Prostate gland (tissue), 2 donors: Measurements from ENCODE around the gene FHIT.

ENCODE experiments used
- POLR2A ChIP-seq: fragments of 450-650 bp; IDR thresholded peaks from one replicate; pipeline ENCODE4 v1.6.1; 2016; ENCODE audit warnings: antibody characterized with exemption, mild to moderate bottlenecking
- POLR2AphosphoS5 ChIP-seq: sonication (generic); formaldehyde crosslinking; IDR thresholded peaks from one replicate; pipeline ENCODE4 v1.6.1; 2017; ENCODE audit warnings: antibody characterized with exemption
- TF ChIP-seq, protein P1 (sequence below), 4 experiments: fragments of 200-600 bp in 2 of 4; fragments of 450-650 bp in 2 of 4; sonication (generic) in 2 of 4; IDR thresholded peaks; 1 replicate in 3 of 4; 2 replicates in 1 of 4; pipeline ENCODE4 v1.5.1; 2016 to 2019; ENCODE audit warnings: antibody characterized with exemption in 4 of 4, mild to moderate bottlenecking in 2 of 4, moderate library complexity in 2 of 4

DNA sequence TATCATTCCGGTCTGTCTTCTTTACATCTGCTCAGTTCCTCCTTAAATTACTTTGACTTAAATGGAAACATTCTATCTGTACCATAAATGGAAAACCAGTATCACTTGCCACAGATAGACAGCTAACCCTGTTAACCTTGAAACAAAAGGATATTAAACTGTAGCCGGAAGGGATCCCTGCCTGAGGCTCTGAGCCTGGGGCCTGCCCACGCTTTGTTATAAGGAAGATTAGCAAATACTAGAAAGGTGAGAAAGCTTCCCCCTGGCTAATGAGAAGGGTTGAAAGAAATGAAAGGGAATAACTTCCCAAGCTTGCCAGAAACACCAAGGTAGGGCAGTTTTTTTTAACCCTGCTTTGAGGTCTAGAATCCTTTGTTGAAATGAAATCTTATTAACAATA is 927.6 kb downstream of the FHIT start:
- TF ChIP-seq, protein P1, sequence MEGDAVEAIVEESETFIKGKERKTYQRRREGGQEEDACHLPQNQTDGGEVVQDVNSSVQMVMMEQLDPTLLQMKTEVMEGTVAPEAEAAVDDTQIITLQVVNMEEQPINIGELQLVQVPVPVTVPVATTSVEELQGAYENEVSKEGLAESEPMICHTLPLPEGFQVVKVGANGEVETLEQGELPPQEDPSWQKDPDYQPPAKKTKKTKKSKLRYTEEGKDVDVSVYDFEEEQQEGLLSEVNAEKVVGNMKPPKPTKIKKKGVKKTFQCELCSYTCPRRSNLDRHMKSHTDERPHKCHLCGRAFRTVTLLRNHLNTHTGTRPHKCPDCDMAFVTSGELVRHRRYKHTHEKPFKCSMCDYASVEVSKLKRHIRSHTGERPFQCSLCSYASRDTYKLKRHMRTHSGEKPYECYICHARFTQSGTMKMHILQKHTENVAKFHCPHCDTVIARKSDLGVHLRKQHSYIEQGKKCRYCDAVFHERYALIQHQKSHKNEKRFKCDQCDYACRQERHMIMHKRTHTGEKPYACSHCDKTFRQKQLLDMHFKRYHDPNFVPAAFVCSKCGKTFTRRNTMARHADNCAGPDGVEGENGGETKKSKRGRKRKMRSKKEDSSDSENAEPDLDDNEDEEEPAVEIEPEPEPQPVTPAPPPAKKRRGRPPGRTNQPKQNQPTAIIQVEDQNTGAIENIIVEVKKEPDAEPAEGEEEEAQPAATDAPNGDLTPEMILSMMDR (IDR thresholded peaks at IDR 0.05) = no peak
- TF ChIP-seq POLR2AphosphoS5 (no peak), POLR2A (no peak)
